Hypothalamus (tissue), 51 donors: Measurements from ENCODE around the gene NMT2.
A peak's percentile ranks its signal among the peaks of the same experiment; 100 is the strongest.

Experiments used
- DNase-seq, 51 donors: peaks; one replicate each; lab custom pipeline; 2025; lab: John Stamatoyannopoulos, UW

Gene NMT2

DNA sequence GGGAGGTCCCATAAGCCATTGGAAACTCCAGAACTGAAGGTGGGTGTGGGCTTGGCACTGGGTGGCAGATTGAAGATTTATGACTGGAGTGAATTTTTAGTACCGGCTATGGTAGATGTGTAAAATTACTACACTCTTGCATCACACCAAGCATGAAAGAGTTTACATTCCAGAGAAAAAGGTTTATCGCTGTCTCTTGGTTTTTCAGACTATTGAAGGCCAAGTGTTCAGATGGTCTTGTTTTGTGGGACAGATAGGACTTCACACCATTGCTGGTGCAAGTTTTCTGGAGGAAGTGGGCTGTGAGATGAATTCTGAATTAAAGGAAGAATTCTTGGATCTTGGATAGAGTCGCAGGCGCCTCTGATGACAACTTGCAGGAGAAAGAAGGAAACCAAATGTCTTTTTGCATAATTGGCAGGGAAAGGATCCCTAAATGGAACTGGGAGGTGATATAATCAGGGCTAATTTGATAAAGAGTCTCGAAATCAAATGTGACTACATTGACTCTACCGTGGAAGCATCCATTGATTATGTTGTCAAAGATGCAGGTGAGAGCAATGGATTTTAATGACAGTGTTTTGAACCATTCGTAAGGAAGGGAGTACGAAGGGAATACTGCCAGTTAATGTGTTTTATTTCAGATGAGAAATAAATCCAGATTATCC lies 14.2 kb upstream of the NMT2 start:
- DNase-seq = peak in 1 of 51 donors; percentile 34

DNA sequence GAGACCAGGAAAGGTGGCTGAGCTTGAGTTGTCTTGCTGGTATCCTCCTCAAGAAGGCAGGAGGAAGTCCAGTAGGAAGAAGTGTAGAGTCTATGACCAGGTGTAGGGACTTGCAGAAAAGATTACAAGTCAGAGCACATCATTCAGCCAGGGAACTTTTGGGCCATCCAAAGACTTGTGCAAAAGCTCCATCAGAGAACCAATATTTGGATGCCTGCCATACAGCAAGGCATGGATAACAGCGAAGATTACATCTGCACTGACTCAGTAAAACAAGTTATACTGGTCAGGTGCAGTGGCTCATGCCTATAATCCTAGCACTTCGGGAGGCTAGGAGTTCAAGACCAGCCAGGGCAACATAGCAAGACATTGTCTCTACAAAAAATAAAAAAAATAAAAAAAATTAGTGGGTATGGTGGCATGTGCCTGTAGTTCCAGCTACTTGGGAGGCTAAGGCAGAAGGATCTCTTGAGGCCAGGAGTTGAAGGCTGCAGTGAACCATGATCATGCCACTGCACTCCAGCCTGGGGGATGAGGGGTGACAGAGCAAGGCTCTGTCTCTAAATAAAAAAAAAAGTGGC lies 13.2 kb upstream of the NMT2 start:
- DNase-seq = no peak

DNA sequence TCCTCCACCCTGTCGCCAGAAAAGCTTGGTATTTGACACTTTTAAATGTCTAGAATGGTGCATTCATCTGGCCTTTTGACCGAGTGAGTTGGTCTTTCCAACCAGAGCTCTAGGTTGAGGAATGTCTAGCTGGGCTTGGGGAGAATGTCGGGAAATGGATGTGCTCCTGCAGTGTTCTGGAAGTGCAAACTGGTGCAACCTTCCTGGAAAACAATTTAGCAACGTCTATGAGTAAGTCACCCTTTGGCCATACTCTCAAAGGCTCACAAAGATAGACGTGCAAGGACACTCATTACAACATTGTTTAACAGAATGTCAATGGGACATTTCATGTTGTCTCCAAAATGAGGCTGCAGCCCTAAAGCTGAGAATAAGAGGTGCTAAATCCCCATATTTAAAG lies 12.2 kb upstream of the NMT2 start:
- DNase-seq = no peak

DNA sequence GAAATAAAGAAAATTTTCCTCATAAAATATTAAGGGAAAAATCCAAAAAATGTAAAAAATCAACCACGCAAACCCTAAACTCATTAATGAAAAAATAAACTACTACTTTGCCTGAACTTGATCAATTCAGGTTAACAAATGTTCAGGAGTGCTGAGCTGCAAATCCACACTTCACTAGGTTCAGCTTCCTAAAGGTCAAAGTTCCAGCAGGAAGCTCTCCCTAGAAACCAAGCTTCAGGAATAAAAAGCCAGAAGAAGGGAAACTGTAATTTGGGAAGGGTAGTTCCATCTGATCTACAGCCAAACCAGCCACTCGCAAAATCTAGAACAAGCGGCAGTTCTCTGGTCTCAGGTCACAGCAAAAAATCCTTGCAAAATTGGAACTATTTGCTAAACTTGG lies 7.8 kb upstream of the NMT2 start:
- no peak for DNase-seq

DNA sequence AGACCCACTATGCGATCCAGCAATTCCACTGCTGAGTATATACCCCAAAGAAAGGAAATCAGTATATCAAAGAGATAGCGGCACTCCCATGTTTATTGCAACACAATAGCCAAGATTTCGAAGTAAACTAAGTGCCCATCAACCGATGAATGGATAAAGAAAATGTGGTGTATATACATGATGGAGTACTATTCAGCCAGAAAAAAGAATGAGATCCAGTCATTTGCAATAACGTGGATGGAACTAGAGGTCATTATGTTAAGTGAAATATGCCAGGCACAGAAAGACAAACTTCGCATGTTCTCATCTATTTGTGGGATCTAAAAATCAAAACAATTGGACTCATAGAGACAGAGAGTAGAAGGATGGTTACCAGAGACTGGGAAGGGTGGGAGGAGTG lies 7.1 kb upstream of the NMT2 start:
- no peak for DNase-seq

DNA sequence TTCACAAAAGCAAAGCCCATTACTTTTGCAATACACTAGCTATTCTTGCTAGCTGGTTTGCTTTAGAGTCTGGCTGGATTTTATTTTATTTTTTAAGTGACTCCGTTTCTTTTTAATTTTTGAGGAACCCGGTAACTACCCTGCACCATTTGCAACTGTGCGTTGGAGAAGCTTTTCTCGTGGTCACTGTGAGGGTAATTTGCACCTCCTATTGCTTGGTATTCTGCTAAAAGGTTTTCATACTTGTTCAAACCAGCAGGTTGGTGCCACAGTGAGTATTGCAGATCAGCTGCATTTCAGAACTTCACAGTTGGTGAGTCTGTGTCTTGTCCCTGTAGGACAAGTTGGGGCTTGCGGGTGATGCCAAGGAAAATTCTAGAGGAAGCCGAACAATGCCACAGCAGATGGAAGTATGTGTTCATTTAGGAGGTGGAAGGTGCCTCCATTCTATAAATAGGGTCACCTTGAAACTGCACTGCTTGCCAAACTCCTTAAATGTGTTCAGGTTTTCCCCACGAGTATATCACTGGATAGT lies 3.9 kb upstream of the NMT2 start:
- no peak for DNase-seq

DNA sequence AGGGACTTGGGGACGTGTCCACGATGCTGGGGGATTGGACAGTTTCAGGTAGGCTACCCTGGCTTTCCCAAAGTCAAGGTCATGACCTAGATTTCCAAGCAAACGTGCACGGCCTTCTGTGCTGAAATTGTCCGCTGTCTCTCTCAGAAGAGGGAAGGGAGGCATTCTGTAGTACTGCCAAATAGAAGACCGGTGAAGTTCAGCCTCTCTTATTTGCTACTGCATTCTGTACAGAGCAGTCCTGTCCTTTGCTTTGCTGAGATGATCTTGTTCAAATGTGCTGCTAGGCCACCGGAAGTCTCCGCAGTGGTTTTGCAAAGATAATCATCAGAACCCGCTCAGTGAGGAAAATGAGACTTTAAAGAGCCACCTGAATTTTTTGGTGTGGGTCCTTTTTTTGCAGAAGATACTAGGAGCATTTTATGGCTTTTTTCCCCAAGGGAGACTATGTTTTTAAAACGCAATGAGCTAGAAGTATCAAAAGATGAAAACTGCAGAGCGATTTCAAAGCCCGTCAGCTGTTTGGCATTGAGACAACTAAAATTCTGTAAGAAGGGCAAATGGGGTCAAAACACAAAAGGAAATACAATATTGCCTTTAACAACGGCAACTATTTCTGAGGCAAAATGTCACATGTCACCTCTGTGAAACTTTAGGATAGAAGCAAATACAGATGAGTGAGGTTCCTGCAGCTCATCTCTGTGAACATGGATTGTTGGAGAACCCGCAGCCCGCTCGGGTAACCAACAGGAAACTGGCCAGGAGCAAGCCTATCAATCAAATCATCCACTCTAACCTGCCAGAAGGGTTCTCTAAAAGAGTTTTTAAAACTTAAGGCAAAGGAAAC lies 1.3 kb upstream of the NMT2 start:
- peak in 1 of 51 donors; percentile 15 for DNase-seq

DNA sequence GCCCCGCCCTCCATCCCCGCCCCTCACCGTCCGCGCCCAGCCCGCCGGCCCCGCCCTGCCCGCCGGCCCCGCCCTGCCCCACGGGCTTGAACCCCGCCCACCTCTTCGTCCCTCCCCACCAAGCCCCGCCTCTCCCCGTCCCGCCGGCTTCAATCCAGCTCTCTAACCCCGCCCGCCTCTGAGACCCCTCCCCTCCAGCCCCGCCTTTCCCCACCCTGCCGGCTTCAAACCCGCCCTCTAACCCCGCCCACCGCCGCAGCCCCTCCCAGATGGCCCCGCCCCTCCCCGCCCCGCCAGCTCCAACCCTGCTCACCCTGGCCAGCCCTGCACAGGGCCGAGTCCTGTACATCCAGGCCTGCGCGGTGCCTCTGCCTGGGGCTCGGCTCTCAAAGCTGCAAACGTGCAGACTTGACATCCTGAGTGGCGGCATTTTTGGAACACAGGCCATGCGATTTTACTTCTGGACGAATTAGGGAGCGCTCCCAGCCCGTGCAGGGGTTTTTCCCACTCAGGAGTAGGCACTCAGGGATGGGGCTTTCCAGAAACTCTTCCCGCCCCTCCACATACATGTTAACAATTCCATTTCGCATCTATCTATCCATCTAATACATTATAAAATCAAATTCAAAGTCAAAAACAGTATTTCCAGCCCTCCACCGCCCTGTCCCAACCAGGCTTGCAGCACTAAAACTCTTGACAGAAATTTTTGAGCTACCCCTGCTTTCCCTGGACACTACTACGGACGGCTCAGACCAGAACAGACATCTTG lies 477 bp upstream of the NMT2 start:
- DNase-seq = peak; percentile 44 to 100 (median 95)

DNA sequence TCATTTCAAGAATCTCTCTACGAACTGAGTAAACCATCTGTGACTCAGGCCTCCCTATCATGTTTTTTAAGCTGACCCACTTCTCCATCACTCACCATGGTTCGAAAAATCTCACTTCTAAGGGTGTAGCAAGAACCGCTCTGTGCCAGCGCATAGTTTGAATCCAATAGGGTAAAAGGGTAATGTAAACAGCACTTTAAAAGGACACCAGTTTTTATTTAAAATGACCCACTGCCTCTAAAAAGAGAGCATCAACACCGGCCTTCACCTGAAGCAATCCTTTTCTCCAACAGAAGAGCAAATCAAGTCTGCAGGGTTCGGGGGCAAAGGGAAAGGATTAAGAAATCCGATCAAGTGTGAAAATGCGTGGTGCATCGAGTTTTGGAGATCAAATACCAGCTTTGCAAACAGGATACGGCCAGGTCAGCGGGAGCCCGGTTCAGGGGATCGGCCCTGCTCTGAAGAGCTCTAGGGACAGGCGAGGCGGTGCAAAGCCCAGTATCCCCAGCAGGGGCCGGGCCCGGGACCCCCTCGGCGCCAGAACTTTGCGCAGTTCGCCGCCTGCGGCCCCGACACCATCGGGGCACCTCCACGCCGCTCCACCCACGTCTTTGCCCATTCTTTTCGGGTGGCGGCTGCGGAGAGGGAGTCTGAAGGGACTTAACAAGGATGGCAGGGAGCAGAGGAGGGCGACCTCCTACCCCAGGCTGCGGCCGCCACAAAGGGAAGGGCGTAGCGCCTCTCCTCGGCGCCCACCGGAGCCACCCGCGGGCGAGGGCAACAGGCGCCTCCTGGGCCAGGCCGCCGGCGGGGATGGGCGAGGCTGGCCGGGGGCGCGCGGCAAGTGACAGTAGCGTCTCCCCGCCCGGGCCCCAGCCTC lies 842 bp downstream of the NMT2 start:
- peak in 40 of 51 donors; percentile 6 to 66 (median 47) for DNase-seq

DNA sequence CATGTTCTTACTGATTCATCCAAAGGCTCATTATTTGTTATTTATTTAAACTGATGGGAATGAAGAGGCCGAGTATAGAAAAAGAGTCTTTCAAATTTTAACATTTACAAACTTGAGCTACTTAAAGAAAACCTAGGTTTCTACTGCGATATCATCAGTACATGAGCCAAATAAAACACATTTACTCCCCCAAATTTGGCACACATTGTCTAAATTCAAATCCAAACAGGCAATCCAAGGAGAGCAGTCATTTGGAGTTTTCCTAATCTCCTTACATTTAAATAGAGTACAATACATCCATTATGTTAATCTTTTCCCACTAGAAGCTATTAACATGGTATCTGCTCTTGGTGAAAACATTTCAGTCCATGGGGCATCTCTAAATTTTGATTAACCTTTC lies 2.2 kb downstream of the NMT2 start:
- no peak for DNase-seq

DNA sequence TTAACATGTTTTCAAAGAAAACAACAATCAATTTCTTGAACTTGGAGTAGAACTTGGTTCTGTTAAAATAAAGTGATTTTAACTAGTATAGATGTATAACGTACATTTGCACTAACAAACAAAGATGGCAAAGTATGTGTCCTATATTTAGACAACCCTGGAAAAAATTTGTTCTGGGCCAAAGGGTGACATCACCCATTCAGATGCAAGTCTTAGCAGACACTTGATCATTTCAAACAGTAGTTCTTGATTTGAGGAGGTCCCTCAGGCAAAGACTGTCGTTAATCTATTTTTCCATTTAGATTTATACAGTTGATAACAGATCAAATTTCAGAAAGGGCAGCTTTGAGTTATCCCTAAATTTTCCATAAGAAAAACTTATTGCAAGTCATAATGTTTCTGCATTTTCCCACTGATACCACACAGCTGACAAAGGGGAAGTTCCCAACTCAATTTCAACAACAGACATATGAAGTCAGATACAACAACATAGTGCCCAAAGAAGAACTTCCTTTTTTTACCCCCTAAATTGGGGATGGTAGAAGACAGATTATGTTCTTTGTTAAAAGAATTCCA lies 5.2 kb downstream of the NMT2 start:
- DNase-seq = no peak

DNA sequence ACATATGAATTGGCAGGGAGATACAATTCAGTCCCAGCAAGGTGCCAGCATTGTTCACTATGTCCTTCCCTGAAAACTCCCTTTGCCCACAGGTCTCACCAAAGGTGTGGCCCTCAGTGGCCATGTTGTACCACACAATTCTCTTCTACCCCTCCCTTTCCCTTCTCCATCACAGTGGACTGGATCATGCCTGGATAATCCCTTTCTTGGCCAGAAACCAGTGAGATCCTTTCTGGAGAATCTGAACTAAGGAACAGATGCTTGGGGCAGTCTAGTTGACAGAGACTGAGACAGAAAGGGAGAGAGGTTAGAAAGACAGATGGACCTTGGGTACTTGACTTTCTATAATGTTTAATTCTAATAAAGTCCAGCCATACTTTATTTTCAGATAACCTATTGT lies 9.5 kb downstream of the NMT2 start:
- no peak for DNase-seq

DNA sequence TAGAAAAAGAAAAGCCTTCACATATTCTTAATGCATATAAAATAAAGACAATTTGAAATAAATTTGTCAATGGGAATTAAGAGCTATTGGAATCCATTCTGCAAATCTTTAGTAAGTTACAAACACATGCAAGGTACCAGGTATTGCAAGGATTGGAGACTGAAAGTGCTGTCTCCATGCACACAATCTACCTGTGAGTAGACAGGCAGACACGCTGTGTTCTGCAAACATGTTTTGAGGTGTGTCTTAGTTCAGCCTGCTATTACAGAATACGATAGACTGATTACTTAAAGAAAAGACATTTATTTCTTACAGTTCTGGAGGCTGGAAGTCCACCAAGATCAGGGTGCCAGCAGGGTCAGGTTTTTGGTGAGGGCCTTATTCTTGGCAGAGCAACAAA lies 10.0 kb downstream of the NMT2 start:
- DNase-seq = no peak

DNA sequence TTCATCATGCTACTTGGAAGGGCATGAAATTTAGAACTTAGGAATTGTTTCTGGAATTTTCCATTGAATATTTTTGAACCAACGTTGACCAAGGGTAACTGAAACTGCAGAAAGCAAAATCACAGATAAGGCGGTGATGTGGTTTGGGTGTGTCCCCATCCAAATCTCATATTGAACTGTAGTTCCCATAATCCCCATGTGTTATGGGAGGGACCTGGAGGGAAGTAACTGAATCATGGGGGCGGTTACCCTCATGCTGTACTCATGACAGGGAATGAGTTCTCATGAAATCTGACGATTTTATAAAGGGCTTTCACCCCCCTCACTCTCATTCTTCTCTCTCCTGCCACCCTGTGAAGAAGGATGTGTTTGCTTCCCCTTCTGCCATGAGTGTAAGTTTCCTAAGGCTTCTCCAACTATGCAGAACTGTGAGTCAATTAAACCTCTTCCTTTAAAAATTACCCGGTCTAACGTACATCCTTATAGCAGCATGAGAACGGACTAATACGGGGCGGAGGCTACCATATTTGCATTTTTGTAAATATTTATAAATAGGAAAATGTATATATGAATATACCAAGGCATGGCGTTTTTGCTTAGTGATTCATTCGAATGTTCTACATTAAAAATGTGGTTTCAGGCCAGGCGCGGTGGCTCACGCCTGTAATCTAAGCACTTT lies 12.4 kb downstream of the NMT2 start:
- no peak for DNase-seq

DNA sequence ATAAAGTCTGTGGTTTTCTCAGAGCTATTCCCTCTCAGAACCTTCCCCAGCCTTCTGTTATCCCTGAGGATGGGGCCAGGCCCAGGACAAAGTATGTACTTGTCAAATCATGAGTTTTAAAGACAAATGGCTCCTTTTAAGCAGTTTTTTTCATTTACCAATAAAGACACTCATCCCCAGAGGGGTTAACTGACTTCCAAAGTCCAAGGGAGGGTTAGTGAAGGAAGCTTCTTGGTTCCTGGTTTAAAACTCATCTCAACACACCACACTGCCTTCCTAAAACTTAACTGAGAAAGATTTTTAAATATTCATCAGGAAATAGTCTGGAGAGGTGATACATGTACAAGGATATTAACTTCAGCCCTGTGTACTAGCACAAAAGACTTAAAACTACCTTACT lies 15.9 kb downstream of the NMT2 start:
- no peak for DNase-seq

DNA sequence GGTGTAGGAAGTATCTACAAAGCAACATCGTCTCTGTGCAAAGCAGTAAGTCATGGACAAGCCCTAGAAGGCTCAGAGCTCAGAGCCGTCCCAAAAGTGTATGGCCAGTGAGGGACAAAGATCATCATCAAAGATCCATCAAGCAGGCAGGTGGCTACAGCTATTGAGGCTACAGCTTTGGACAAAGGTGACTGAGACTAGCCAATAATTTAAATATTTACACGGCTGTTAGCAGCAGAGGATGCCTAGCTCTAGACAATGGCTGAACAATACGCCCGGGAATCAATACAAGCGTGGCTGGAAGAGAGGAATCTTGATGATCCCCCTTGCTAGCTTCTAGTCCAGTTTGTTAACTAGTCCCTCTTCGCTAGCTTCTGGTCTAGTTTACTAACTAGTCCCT lies 17.9 kb downstream of the NMT2 start:
- DNase-seq = no peak

DNA sequence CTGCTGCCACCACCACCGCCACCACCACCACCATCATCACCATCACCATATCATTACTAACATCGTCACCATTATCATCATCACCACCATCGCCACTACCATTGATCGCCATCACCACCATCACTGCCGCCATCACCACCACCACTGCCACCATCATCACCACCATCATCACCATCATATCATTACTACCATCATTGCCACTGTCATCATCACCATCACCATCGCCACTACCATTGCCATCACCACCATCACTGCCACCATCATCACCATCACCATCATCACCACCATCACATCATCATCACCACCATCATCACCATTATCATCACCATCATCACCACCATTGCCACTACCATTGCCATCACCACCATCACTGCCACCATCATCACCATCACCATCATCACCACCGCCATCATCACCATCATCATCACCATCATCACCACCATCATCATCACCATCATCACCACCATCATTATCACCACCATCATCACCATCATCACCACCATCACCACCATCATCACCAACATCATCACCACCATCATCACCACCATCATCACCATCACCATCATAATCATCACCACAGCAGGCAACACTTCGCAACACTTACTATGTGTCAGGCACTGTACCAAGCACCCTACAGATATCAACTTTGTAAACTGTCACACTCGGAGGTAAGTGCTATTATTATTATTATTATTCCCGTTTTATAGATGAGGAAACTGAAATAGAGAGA lies 19.3 kb downstream of the NMT2 start:
- DNase-seq = no peak
